GM12864 (cell line): Measurements from ENCODE around the gene MPEG1.

Source experiments
- DNase-seq: peaks from one replicate; pipeline ENCODE4 v3.0.0-alpha.2; 2011; ENCODE audit warnings: low read depth
- H3K4me3 ChIP-seq: 2 replicates; pipeline ENCODE4 v1.5.1; 2011; ENCODE audit warnings: mild to moderate bottlenecking, low read depth, low read length, control low read depth
- CTCF ChIP-seq: IDR thresholded peaks from 2 replicates; pipeline ENCODE4 v1.5.1; 2011; ENCODE audit warnings: low read depth, mild to moderate bottlenecking, moderate library complexity, low read length, control low read depth, inconsistent platforms; ENCODE audit errors: missing control alignments

Gene MPEG1

GRCh38 chr11:59207988-59208451 lies 4.7 kb downstream of the MPEG1 start:
- TF ChIP-seq CTCF = peak; percentile 72
- H3K4me3 ChIP-seq = peak overlapping the region; percentile 64; the same call in 1 of the 2 replicates
- peak; percentile 84 for DNase-seq

GRCh38 chr11:59206635-59207034 lies 6.1 kb downstream of the MPEG1 start:
- DNase-seq = no peak
- peak; percentile 72 for TF ChIP-seq CTCF
- no peak overlapping the region for H3K4me3 ChIP-seq

GRCh38 chr11:59205648-59206047 lies 7.1 kb downstream of the MPEG1 start:
- no peak for TF ChIP-seq CTCF
- H3K4me3 ChIP-seq = no peak overlapping the region
- no peak for DNase-seq

- TF ChIP-seq CTCF = no peak
- no peak overlapping the region for H3K4me3 ChIP-seq
Measured at GRCh38 chr11:59204746-59205145, 8.0 kb downstream of the MPEG1 start.

GRCh38 chr11:59201353-59201752 lies 11.4 kb downstream of the MPEG1 start:
- TF ChIP-seq CTCF = peak; percentile 29
- H3K4me3 ChIP-seq = no peak overlapping the region
- DNase-seq = no peak

More at GRCh38 chr11:59204746-59205145, 8.0 kb downstream of the MPEG1 start:
- DNase-seq = no peak

- TF ChIP-seq CTCF = no peak
- no peak overlapping the region for H3K4me3 ChIP-seq
- DNase-seq = no peak
Measured at GRCh38 chr11:59200423-59200746, 12.3 kb downstream of the MPEG1 start.

GRCh38 chr11:59199546-59200422 lies 12.9 kb downstream of the MPEG1 start:
- no peak overlapping the region for H3K4me3 ChIP-seq
- no peak for DNase-seq
- TF ChIP-seq CTCF = no peak
